Testis (tissue), 5 donors: Measurements from ENCODE around the gene BTBD19. TPM values are rescaled to one million over a fixed set of nuclear protein-coding genes. Genes with fewer than 3 reads are reported as not detected.
"Not testable (repeated sequence)": the region's sequence is repeated elsewhere in the genome, so short reads cannot be mapped to it uniquely, and the experiment has no call there.

Source experiments
- DNase-seq: peaks from one replicate; pipeline ENCODE4 v3.0.0-alpha.2; 2019
- H3K27ac ChIP-seq, 2 donors: fragments of 200-600 bp; sonication (generic); one replicate each; pipeline ENCODE4 v1.5.1; 2019
- H3K27me3 ChIP-seq: fragments of 200-600 bp; sonication (generic); one replicate; pipeline ENCODE4 v1.5.1; 2019
- H3K36me3 ChIP-seq: fragments of 200-600 bp; sonication (generic); one replicate; pipeline ENCODE4 v1.5.1; 2017; ENCODE audit warnings: low read depth; ENCODE audit errors: missing control alignments
- H3K4me1 ChIP-seq: fragments of 200-600 bp; sonication (generic); one replicate; pipeline ENCODE4 v1.5.1; 2019
- H3K4me3 ChIP-seq, 2 donors: fragments of 200-600 bp; sonication (generic); one replicate each; pipeline ENCODE4 v1.5.1; 2017 to 2019
- H3K9me3 ChIP-seq: fragments of 200-600 bp; sonication (generic); one replicate; pipeline ENCODE4 v1.5.1; 2017
- CTCF ChIP-seq, 3 experiments: fragments of 450-650 bp in 2 of 3; fragments of 200-600 bp in 1 of 3; sonication (generic) in 1 of 3; IDR thresholded peaks; one replicate each; pipeline ENCODE4 v1.5.1; 2016 to 2019; ENCODE audit warnings: antibody characterized with exemption in 3 of 3, mild to moderate bottlenecking in 2 of 3, moderate library complexity in 1 of 3
- POLR2A ChIP-seq: fragments of 450-650 bp; IDR thresholded peaks from one replicate; pipeline ENCODE4 v1.6.1; 2017; ENCODE audit warnings: antibody characterized with exemption, mild to moderate bottlenecking, moderate library complexity
- WGBS, 2 donors: methylation state at CpG; one replicate each; pipeline ENCODE4 v1.1.5; 2018; 5-methylcytosine and 5-hydroxymethylcytosine counted together
- intact Hi-C: fragments of 100-400 bp; cut with DNase I; formaldehyde crosslinking; loops from one replicate; pipeline ENCODE4 v1.15.1; 2023; ENCODE audit warnings: low total_unique reads
- long read RNA-seq, 2 donors: transcript quantifications; one replicate each; lab custom pipeline, GENCODE V29; 2026
- polyA plus RNA-seq: library from polyadenylated mRNA; stranded (reverse); fragments of 350-450 nt; fragmentation: Illumina TruSeq; extraction: RNeasy Lipid Tissue Mini Kit (QIAGEN cat#74804); gene quantifications from one replicate; pipeline ENCODE4 v1.2.3, GENCODE V29; 2014; ENCODE audit warnings: low read depth, low replicate concordance; ENCODE audit not compliant: insufficient read depth
- total RNA-seq, 2 donors: library from RNA; depleted of rRNA; stranded (reverse); fragments of >200 nt; gene quantifications; one replicate each; pipeline ENCODE4 v1.2.3, GENCODE V29; 2016

BTBD19 gene
- total RNA-seq (10 to 100 TPM; 10.2 to 14.1 TPM), polyA plus RNA-seq (5.4 TPM)
- long read RNA-seq, donor 1, partial matches to known transcripts, result 21 of 43 reads
- long read RNA-seq, donor 1, other reads (novel, unspliced or antisense), result 19 of 43 reads
- long read RNA-seq, donor 2, partial matches to known transcripts, result 0 of 1 reads
- long read RNA-seq, donor 2, other reads (novel, unspliced or antisense), result 0 of 1 reads

GRCh38 chr1:44808063-44808937, at the start of gene BTBD19:
Gene BTBD19, plus strand, starts transcription at chr1:44808523. Its CDS starts 298 bp downstream, at chr1:44808821.
- Histone ChIP-seq H3K9me3 (no peaks in the 10 kb centered on the region), H3K4me3 (no peak within 1 kb of the TSS), H3K27ac (peak within 1 kb of the TSS; percentile 95 to 99), H3K4me1 (peaks cover 62% of the 10 kb centered on the region), H3K27me3 (no peaks in the 10 kb centered on the region), H3K36me3 (no peaks in the 10 kb centered on the region)
- peak; percentile 91 for DNase-seq
- TF ChIP-seq POLR2A (no peak), CTCF (IDR thresholded peaks at IDR 0.05) (no peak)
- WGBS, 2 donors, result 25 to 29% methylated on average over 18 to 23 of the region's 23 CpGs
- intact Hi-C loops, result no loop called here

GRCh38 chr1:44759077-44759476, 49.2 kb upstream of the BTBD19 start:
- intact Hi-C loops, result no loop called here
- WGBS, 2 donors, result 78 to 95% methylated on average over 6 to 11 of the region's 11 CpGs
- Histone ChIP-seq H3K36me3 (no peaks in the 10 kb centered on the region), H3K27ac (no peak overlapping the region), H3K4me1 (no peaks in the 10 kb centered on the region), H3K4me3 (no peak overlapping the region), H3K9me3 (no peaks in the 10 kb centered on the region), H3K27me3 (no peaks in the 10 kb centered on the region)
- DNase-seq, result no peak
- no peak for TF ChIP-seq CTCF (IDR thresholded peaks at IDR 0.05)
- TF ChIP-seq POLR2A, result no peak

GRCh38 chr1:44760876-44761275, 47.4 kb upstream of the BTBD19 start:
- Histone ChIP-seq H3K9me3 (no peaks in the 10 kb centered on the region), H3K4me1 (no peaks in the 10 kb centered on the region), H3K4me3 (no peak overlapping the region), H3K36me3 (no peaks in the 10 kb centered on the region), H3K27ac (no peak overlapping the region), H3K27me3 (no peaks in the 10 kb centered on the region)
- WGBS, 2 donors, result 73 to 74% methylated on average over 3 of the region's 3 CpGs
- TF ChIP-seq CTCF (IDR thresholded peaks at IDR 0.05), result no peak
- TF ChIP-seq POLR2A, result no peak
- no peak for DNase-seq
- intact Hi-C loops, result no loop called here

- H3K36me3 ChIP-seq, H3K27ac ChIP-seq, H3K4me1 ChIP-seq, intact Hi-C loops, H3K9me3 ChIP-seq, DNase-seq, H3K27me3 ChIP-seq, H3K4me3 ChIP-seq: not testable (repeated sequence)
- WGBS, 2 donors, result 95 to 96% methylated on average over 6 of the region's 6 CpGs
Measured at GRCh38 chr1:44766421-44766820, 41.9 kb upstream of the BTBD19 start.

- peaks cover 19% of the 10 kb centered on the region for H3K4me1 ChIP-seq
Measured at GRCh38 chr1:44775078-44775929, 33.0 kb upstream of the BTBD19 start, which contains the start of gene RPS8. Gene RPS8, plus strand, starts transcription at chr1:44775540. Its CDS starts 57 bp downstream, at chr1:44775597.

More at GRCh38 chr1:44775078-44775929, 33.0 kb upstream of the BTBD19 start, which contains the start of gene RPS8:
- H3K4me3 ChIP-seq, result peak within 1 kb of the TSS; percentile 63 to 86
- no peaks in the 10 kb centered on the region for H3K27me3 ChIP-seq
- peak; percentile 96 for DNase-seq
- no peaks in the 10 kb centered on the region for H3K36me3 ChIP-seq
- peak within 1 kb of the TSS; percentile 83 to 93 for H3K27ac ChIP-seq
- H3K9me3 ChIP-seq, result no peaks in the 10 kb centered on the region
- peak; percentile 81 for TF ChIP-seq POLR2A
- TF ChIP-seq CTCF (IDR thresholded peaks at IDR 0.05), result peak in 1 of 3 experiments; percentile 6
- 0% methylated on average over 39 to 49 of the region's 65 CpGs for WGBS, 2 donors
- intact Hi-C loops, result no loop called here
